Stomach smooth muscle (tissue), 2 donors: ENCODE measurements around the gene DYRK3.

Experiments
- H3K27ac ChIP-seq: one replicate; pipeline ENCODE4 v1.7.0; 2013; ENCODE audit warnings: mild to moderate bottlenecking, low read length, inconsistent platforms
- H3K27me3 ChIP-seq, 2 donors: one replicate each; pipeline ENCODE4 v1.7.0; 2013; ENCODE audit warnings: low read length in 2 of 2; ENCODE audit not compliant: insufficient read depth in 2 of 2, control insufficient read depth in 1 of 2
- H3K36me3 ChIP-seq, 2 donors: one replicate each; pipeline ENCODE4 v1.7.0; 2013; ENCODE audit warnings: low read length in 2 of 2; ENCODE audit not compliant: control insufficient read depth in 2 of 2, insufficient read depth in 2 of 2
- H3K4me1 ChIP-seq: one replicate; pipeline ENCODE4 v1.7.0; 2013; ENCODE audit warnings: low read length; ENCODE audit not compliant: control insufficient read depth, insufficient read depth
- H3K4me3 ChIP-seq, 2 donors: one replicate each; pipeline ENCODE4 v1.7.0; 2013; ENCODE audit warnings: low read length in 2 of 2
- H3K9ac ChIP-seq, 2 donors: one replicate each; pipeline ENCODE4 v1.7.0; 2013; ENCODE audit warnings: low read length in 2 of 2, mild to moderate bottlenecking in 1 of 2
- H3K9me3 ChIP-seq, 2 donors: one replicate each; pipeline ENCODE4 v1.7.0; 2013; ENCODE audit warnings: low read length in 2 of 2; ENCODE audit not compliant: control insufficient read depth in 2 of 2
- donor health status: healthy.
- donor health status: Pancreatic carcinoma.

Gene DYRK3

GRCh38 chr1:206661161-206661820, 26.0 kb downstream of the DYRK3 start:
- no peak overlapping the region for H3K4me3 ChIP-seq
- H3K9me3 ChIP-seq = no peaks in the 10 kb centered on the region
- H3K4me1 ChIP-seq = peaks cover 11% of the 10 kb centered on the region
- no peak overlapping the region for H3K9ac ChIP-seq
- peaks cover 10 to 13% of the 10 kb centered on the region in 2 donors for H3K27me3 ChIP-seq
- no peak overlapping the region for H3K27ac ChIP-seq
- no peaks in the 10 kb centered on the region for H3K36me3 ChIP-seq

GRCh38 chr1:206662396-206663092, 27.2 kb downstream of the DYRK3 start:
- Histone ChIP-seq H3K9me3 (no peaks in the 10 kb centered on the region), H3K27me3 (peaks cover 10% of the 10 kb centered on the region in 2 donors), H3K27ac (no peak overlapping the region), H3K4me3 (no peak overlapping the region), H3K9ac (no peak overlapping the region), H3K36me3 (no peaks in the 10 kb centered on the region), H3K4me1 (peaks cover 11% of the 10 kb centered on the region)

- H3K9me3 ChIP-seq = no peaks in the 10 kb centered on the region
- no peak overlapping the region for H3K27ac ChIP-seq
- H3K4me3 ChIP-seq = peak overlapping the region in 1 of 2 donors; percentile 68
- H3K9ac ChIP-seq = no peak overlapping the region
- H3K27me3 ChIP-seq = peaks cover 4 to 7% of the 10 kb centered on the region in 2 donors
- peaks cover 11% of the 10 kb centered on the region for H3K4me1 ChIP-seq
- no peaks in the 10 kb centered on the region for H3K36me3 ChIP-seq
These were observed 28.0 kb downstream of the DYRK3 start for GRCh38 chr1:206663362-206663761.

GRCh38 chr1:206663832-206664652, 28.7 kb downstream of the DYRK3 start:
- H3K4me3 ChIP-seq = peak overlapping the region; percentile 27 to 68
- H3K9ac ChIP-seq = peak overlapping the region in 1 of 2 donors; percentile 36
- peaks cover 0 to 5% of the 10 kb centered on the region in 2 donors for H3K27me3 ChIP-seq
- H3K36me3 ChIP-seq = no peaks in the 10 kb centered on the region
- H3K4me1 ChIP-seq = peaks cover 11% of the 10 kb centered on the region
- H3K27ac ChIP-seq = no peak overlapping the region
- H3K9me3 ChIP-seq = no peaks in the 10 kb centered on the region

GRCh38 chr1:206664740-206665139, 29.4 kb downstream of the DYRK3 start:
- Histone ChIP-seq H3K4me3 (no peak overlapping the region), H3K9ac (no peak overlapping the region), H3K36me3 (no peaks in the 10 kb centered on the region), H3K4me1 (peaks cover 11% of the 10 kb centered on the region), H3K27me3 (peaks cover 0 to 5% of the 10 kb centered on the region in 2 donors), H3K9me3 (no peaks in the 10 kb centered on the region), H3K27ac (no peak overlapping the region)

- Histone ChIP-seq H3K9ac (no peak overlapping the region), H3K27ac (no peak overlapping the region), H3K4me1 (peaks cover 11% of the 10 kb centered on the region), H3K36me3 (no peaks in the 10 kb centered on the region), H3K4me3 (no peak overlapping the region), H3K27me3 (peaks cover 0 to 5% of the 10 kb centered on the region in 2 donors), H3K9me3 (no peaks in the 10 kb centered on the region)
These were observed 30.8 kb downstream of the DYRK3 start for GRCh38 chr1:206666031-206666561.

GRCh38 chr1:206666954-206667665, 31.8 kb downstream of the DYRK3 start:
- Histone ChIP-seq H3K27ac (no peak overlapping the region), H3K4me1 (peaks cover 11% of the 10 kb centered on the region)

GRCh38 chr1:206668351-206668750, 33.0 kb downstream of the DYRK3 start:
- Histone ChIP-seq H3K27me3 (peaks cover 0 to 5% of the 10 kb centered on the region in 2 donors), H3K36me3 (no peaks in the 10 kb centered on the region), H3K4me1 (peaks cover 11% of the 10 kb centered on the region), H3K27ac (no peak overlapping the region), H3K9me3 (no peaks in the 10 kb centered on the region), H3K9ac (no peak overlapping the region), H3K4me3 (no peak overlapping the region)

More at GRCh38 chr1:206666954-206667665, 31.8 kb downstream of the DYRK3 start:
- Histone ChIP-seq H3K4me3 (no peak overlapping the region), H3K27me3 (peaks cover 0 to 5% of the 10 kb centered on the region in 2 donors), H3K36me3 (no peaks in the 10 kb centered on the region), H3K9ac (no peak overlapping the region), H3K9me3 (no peaks in the 10 kb centered on the region)

GRCh38 chr1:206668874-206669410, 33.6 kb downstream of the DYRK3 start:
- H3K27ac ChIP-seq = no peak overlapping the region
- no peaks in the 10 kb centered on the region for H3K36me3 ChIP-seq
- H3K27me3 ChIP-seq = peaks cover 0 to 3% of the 10 kb centered on the region in 2 donors
- H3K9ac ChIP-seq = no peak overlapping the region
- H3K9me3 ChIP-seq = no peaks in the 10 kb centered on the region
- peaks cover 7% of the 10 kb centered on the region for H3K4me1 ChIP-seq
- H3K4me3 ChIP-seq = no peak overlapping the region
